Activated naive CD8-positive, alpha-beta T cell treated with anti-CD3 and anti-CD28 coated beads, Interleukin-2, amount 10 ng/mL, durations not matched to agents 7 days and 5 days (primary cell): ENCODE results near the gene RBPJL. TPM values are rescaled to one million over a fixed set of nuclear protein-coding genes. Genes with fewer than 3 reads are reported as not detected.
"Not testable (repeated sequence)": the region's sequence is repeated elsewhere in the genome, so short reads cannot be mapped to it uniquely, and the experiment has no call there.

ENCODE experiments used
- ATAC-seq: fragments of 150-1000 bp; cut with Tn5 transposase; one replicate; pipeline ENCODE4 v1.10.0; 2021; ENCODE audit warnings: low read depth, moderate library complexity
- POLR2A ChIA-PET: fragments of 350-600 bp; sonication (Branson Sonifier 250); formaldehyde crosslinking; loops from one replicate; lab custom pipeline; 2021; ENCODE audit warnings: antibody characterized with exemption; lab: Charles Lee
- DNase-seq: peaks from one replicate; pipeline ENCODE4 v3.0.0; 2021
- H3K27ac Mint-ChIP-seq: one replicate; pipeline ENCODE4 v1.8.0; 2022; ENCODE audit warnings: mild to moderate bottlenecking, mixed read lengths
- H3K27me3 Mint-ChIP-seq: one replicate; pipeline ENCODE4 v1.8.0; 2022; ENCODE audit warnings: mild to moderate bottlenecking, moderate library complexity, mixed read lengths
- H3K36me3 Mint-ChIP-seq: one replicate; pipeline ENCODE4 v1.8.0; 2021; ENCODE audit warnings: mild to moderate bottlenecking, mixed read lengths
- H3K4me1 Mint-ChIP-seq: one replicate; pipeline ENCODE4 v1.8.0; 2021; ENCODE audit warnings: mixed read lengths
- H3K4me3 Mint-ChIP-seq: one replicate; pipeline ENCODE4 v1.8.0; 2022; ENCODE audit warnings: mild to moderate bottlenecking, moderate library complexity, mixed read lengths
- H3K9me3 Mint-ChIP-seq: one replicate; pipeline ENCODE4 v1.8.0; 2021; ENCODE audit warnings: mixed read lengths
- total RNA-seq, 2 experiments: library from RNA; stranded (reverse); gene quantifications; one replicate each; pipeline ENCODE4 v1.2.3, GENCODE V29; 2021

RBPJL gene
- total RNA-seq, 2 experiments from 2014 or later: not detected

DNA sequence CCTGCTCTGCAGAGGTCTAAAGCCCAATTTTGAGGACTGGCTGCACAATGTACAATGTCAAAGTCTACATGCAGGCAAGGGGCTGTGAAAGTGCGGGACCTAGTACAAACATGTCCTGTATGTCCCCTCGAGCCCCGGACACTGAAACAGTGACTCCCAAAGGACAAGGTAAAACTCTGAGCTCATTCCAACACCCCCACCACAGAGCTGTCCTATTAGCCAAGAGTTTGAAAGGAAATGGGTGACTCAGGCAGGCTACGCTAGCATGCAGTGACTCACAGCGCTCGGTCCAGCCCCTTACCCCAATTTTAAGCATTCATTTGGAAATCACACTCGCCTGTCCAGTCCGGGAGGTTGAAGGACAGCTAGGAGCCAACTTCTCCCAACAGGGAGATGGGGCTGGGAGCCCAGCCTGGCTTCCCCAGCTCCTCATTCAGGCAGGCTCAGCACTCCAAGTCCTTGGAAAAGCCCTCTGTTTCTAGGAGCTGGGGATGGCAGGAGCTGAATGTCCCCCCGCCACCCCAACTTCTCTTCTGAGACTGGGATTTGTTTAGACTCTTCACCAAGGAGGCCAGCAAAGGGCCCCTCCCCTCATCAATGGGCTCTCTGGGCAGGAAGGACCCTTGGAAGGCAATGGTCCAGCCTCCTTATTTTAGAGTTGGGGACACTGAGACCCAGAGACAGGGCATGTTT lies 37.7 kb downstream of the RBPJL start:
- no peak for ATAC-seq
- H3K9me3 Mint-ChIP-seq: no peaks in the 10 kb centered on the region
- H3K27ac Mint-ChIP-seq: no peak overlapping the region
- H3K27me3 Mint-ChIP-seq: peaks cover 1% of the 10 kb centered on the region
- H3K36me3 Mint-ChIP-seq: no peaks in the 10 kb centered on the region
- H3K4me1 Mint-ChIP-seq: peaks cover 21% of the 10 kb centered on the region
- no peak overlapping the region for H3K4me3 Mint-ChIP-seq
- no peak for DNase-seq
- POLR2A ChIA-PET: no interaction called here

DNA sequence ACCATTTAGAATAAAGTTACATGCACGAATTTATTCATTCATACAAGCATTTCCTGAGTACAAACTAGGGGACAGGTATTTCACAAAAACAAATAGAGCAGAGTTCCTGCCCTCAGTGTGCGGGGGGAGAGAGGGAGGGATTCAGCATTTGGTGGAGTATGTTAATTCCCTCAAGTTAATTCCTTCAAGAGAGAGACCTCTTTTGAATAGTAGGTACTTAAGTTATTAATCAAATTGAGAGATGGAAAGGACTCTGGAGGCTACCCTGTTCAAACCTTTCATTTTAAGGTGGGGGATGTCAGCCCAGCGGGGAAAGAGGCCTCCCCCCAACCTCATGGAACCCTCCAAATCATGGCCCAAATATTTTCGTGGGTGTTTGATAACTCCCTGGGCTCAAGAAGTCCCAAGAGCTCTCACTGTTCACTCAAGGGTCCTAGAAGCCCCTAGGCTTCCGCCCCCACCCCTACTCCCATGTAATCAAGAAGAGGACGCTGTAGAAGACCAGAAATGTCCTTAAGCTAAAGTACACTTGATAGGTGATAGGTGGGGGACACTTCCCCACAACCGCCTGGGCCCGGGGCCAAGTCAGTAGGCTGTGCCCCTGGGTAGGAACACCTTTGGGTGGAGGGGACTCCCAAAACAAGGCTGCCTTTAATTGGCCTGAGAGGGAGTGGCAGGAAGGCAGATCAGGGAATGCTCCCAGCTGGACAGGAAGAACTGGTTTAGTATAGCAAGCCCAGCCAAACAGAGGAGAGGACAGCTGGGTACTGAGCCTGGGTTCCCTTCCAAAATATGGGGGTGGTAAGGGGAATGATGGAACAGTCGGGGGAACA lies 38.7 kb downstream of the RBPJL start:
- H3K27me3 Mint-ChIP-seq: peaks cover 1% of the 10 kb centered on the region
- H3K27ac Mint-ChIP-seq: no peak overlapping the region
- POLR2A ChIA-PET: no interaction called here

DNA sequence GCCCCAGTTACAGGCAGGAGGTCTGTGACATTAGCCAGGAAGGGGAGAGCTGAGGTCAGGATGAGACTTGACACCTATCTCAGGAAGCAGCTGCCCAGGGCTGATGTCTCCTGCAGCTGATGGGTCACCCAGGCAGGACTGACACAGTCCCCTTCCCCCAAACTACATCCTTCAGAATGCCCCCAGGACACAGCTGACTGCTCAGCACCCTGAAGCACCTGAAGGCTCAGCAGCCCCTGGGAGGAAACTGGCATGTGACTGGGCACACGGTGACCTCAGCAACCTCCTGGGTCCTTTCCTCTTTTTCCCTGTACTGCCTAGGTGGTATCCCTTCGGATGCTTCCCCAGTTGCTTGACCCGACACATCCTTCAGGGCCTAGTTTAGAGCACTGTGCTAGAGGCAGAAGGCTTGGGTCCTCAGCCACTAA lies 39.7 kb downstream of the RBPJL start:
- POLR2A ChIA-PET: interaction anchor here (3.2 kb wide), 1 partner anchor 16 kb away, joined by 14 read pairs; the partner anchor contains the start of gene SYS1
- Mint-ChIP-seq H3K27me3 (peaks cover 1% of the 10 kb centered on the region), H3K4me3 (peak overlapping the region; percentile 18), H3K4me1 (peaks cover 21% of the 10 kb centered on the region), H3K27ac (no peak overlapping the region), H3K9me3 (no peaks in the 10 kb centered on the region), H3K36me3 (no peaks in the 10 kb centered on the region)
- DNase-seq (no peak), ATAC-seq (no peak)

More for the DNA sequence above, 38.7 kb downstream of the RBPJL start:
- Mint-ChIP-seq H3K36me3 (no peaks in the 10 kb centered on the region), H3K4me1 (peaks cover 21% of the 10 kb centered on the region), H3K4me3 (no peak overlapping the region), H3K9me3 (no peaks in the 10 kb centered on the region)
- no peak for ATAC-seq
- DNase-seq: no peak

DNA sequence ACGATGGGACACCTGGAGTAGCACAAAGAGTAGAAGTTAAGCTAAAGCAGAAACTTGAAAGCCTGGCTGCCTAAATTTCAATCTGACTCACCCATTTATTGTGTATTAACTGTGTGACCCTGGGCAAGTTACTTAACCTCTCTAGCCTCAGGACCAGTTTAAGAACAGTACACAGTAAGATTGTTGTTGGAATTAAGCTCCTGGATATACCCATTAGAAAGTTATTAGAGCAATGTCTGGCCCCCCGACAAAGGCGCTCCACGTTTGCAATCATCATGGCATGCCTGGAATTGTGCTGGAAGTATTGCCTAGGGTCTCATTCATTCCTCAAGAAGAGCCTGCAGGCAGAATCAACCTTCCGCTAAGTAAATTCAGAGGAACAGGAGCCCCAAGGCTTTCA lies 40.2 kb downstream of the RBPJL start:
- H3K4me1 Mint-ChIP-seq: peaks cover 21% of the 10 kb centered on the region
- peaks cover 1% of the 10 kb centered on the region for H3K27me3 Mint-ChIP-seq
- POLR2A ChIA-PET: interaction anchor here (3.2 kb wide), 1 partner anchor 16 kb away, joined by 14 read pairs; the partner anchor contains the start of gene SYS1
- DNase-seq: no peak
- no peaks in the 10 kb centered on the region for H3K36me3 Mint-ChIP-seq
- no peak overlapping the region for H3K27ac Mint-ChIP-seq
- H3K4me3 Mint-ChIP-seq: peak overlapping the region; percentile 81
- no peaks in the 10 kb centered on the region for H3K9me3 Mint-ChIP-seq
- ATAC-seq: no peak

DNA sequence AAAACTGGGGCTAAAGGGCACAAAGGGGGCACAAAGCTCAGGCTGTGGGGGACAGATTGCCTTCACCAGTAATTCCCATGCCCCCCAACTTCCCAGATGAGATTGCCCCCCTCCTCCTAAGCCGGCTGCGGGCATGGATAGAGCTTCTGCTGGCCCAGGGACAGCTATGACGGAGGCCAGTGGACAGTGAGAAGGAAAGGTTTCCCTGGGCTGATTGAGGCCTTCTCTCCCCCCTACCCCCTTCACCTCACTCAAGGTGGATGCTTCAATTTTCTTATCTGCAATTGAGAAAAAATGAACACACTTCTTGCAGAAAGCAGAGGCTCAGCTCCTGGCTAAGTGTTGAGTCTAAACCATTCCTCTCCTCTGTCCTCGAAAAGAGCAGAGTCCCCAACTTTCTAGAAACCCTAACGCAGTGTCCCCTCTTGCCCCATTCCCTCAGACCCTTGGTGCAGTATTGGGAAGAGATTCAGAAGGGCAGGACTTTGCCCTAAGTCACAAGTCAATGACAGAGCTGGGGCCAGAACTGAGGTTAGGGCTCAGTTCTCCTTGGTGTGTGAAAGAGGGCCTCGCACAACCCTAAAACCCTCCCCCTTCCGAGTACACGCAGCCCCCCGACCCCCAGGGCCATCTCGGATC lies 40.8 kb downstream of the RBPJL start:
- H3K27ac Mint-ChIP-seq: peak overlapping the region; percentile 54
- H3K27me3 Mint-ChIP-seq: peaks cover 1% of the 10 kb centered on the region
- peak overlapping the region; percentile 81 for H3K4me3 Mint-ChIP-seq
- no peaks in the 10 kb centered on the region for H3K36me3 Mint-ChIP-seq
- DNase-seq (no peak), ATAC-seq (no peak)
- POLR2A ChIA-PET: interaction anchor here (1.0 to 3.2 kb wide), 4 partner anchors 15 to 89 kb away, joined by 4 to 14 read pairs (median 4); partner anchors contain the start of gene SYS1
- H3K9me3 Mint-ChIP-seq: no peaks in the 10 kb centered on the region
- peaks cover 21% of the 10 kb centered on the region for H3K4me1 Mint-ChIP-seq

DNA sequence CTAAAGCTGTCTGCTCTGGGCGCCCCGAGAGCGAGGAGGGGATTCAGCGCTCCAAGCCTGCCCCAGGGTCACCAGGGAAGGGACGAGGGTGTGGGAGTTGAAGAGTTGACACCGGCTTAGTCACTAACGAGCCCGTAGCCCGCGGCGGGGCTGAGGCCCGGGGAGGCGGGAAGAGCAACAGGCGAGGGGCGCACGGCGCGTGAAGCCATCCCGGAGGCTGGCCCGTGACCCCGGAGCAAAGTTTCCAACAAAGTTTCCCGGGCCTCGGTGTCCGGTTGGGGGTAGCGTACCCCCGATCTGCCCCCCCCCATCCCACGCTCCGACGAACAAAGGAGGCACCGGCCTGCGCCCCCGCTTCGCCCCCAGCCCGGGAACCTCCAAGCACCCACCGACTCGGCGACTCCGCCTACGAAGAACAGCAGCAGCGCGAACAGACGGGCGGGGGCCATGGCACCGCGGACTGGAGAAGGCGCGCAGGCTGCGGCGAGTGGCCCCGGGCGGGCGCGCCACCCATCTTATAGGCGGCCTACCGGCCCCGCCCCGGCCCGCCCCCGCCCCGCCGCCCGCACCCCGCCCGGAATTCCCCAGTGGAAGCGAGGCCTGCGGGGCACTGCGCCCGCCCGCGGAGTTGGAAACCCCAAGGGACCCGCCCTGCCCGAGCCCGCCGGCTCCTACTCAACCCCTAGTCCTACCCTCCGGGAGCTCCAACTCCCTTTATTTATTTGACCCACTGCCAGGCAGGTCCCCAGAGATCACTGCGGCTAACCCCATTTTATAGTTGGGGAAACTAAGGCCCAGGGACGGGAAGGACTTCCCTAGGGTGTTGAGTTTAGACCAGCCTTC lies 41.5 kb downstream of the RBPJL start, which contains the start of gene SDC4:
Gene SDC4 (minus strand): TSS at position 489 of the 843 bp plus-strand sequence. CDS start 40 bp downstream, at position 449.
- Mint-ChIP-seq H3K4me3 (peak within 1 kb of the TSS; percentile 81), H3K36me3 (no peaks in the 10 kb centered on the region), H3K4me1 (peaks cover 22% of the 10 kb centered on the region), H3K27me3 (peaks cover 1% of the 10 kb centered on the region), H3K9me3 (no peaks in the 10 kb centered on the region), H3K27ac (peak within 1 kb of the TSS; percentile 64)
- peak; percentile 67 for DNase-seq
- peak; percentile 78 for ATAC-seq
- POLR2A ChIA-PET: interaction anchor here (1.0 to 3.2 kb wide), 6 partner anchors 9 to 89 kb away, joined by 3 to 14 read pairs (median 4); partner anchors contain the start of gene SYS1

GRCh38 chr20:45350217-45350616 lies 43.6 kb downstream of the RBPJL start:
- H3K4me3 Mint-ChIP-seq: no peak overlapping the region
- DNase-seq (no peak), ATAC-seq (no peak)
- peaks cover 39% of the 10 kb centered on the region for H3K4me1 Mint-ChIP-seq
- H3K27ac Mint-ChIP-seq: no peak overlapping the region
- peaks cover 1% of the 10 kb centered on the region for H3K27me3 Mint-ChIP-seq
- no peaks in the 10 kb centered on the region for H3K9me3 Mint-ChIP-seq
- H3K36me3 Mint-ChIP-seq: no peaks in the 10 kb centered on the region
- POLR2A ChIA-PET: no interaction called here

DNA sequence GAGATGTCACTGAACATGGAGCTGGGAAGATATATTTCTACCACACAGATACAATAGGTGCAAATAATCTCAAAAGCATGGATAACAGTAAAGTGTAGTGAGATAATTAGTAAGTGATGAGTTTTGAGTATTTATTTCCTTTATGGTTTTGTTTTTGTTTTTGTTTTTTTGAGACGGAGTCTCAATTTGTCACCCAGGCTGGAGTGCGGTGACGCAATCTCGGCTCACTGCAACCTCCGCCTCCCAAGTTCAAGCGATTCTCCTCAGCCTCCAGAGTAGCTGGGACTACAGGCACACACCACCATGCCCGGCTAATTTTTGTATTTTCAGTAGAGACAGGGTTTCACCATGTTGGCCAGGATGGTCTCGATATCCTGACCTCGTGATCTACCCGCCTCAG lies 44.2 kb downstream of the RBPJL start:
- H3K27ac Mint-ChIP-seq, H3K4me3 Mint-ChIP-seq, H3K36me3 Mint-ChIP-seq, ATAC-seq, H3K9me3 Mint-ChIP-seq, POLR2A ChIA-PET, DNase-seq, H3K27me3 Mint-ChIP-seq: not testable (repeated sequence)
- H3K4me1 Mint-ChIP-seq: peaks cover 41% of the 10 kb centered on the region

- ATAC-seq (no peak), DNase-seq (no peak)
- H3K4me1 Mint-ChIP-seq: peaks cover 39% of the 10 kb centered on the region
- no peaks in the 10 kb centered on the region for H3K27me3 Mint-ChIP-seq
- H3K4me3 Mint-ChIP-seq: no peak overlapping the region
- no peaks in the 10 kb centered on the region for H3K36me3 Mint-ChIP-seq
- no peak overlapping the region for H3K27ac Mint-ChIP-seq
- POLR2A ChIA-PET: interaction anchor here (1.2 kb wide), 1 partner anchor 10 kb away, joined by 3 read pairs; the partner anchor contains the start of gene SYS1
- H3K9me3 Mint-ChIP-seq: no peaks in the 10 kb centered on the region
Observed at GRCh38 chr20:45352729-45353128, 46.1 kb downstream of the RBPJL start.

GRCh38 chr20:45353746-45354145 lies 47.1 kb downstream of the RBPJL start:
- H3K4me3 Mint-ChIP-seq: no peak overlapping the region

DNA sequence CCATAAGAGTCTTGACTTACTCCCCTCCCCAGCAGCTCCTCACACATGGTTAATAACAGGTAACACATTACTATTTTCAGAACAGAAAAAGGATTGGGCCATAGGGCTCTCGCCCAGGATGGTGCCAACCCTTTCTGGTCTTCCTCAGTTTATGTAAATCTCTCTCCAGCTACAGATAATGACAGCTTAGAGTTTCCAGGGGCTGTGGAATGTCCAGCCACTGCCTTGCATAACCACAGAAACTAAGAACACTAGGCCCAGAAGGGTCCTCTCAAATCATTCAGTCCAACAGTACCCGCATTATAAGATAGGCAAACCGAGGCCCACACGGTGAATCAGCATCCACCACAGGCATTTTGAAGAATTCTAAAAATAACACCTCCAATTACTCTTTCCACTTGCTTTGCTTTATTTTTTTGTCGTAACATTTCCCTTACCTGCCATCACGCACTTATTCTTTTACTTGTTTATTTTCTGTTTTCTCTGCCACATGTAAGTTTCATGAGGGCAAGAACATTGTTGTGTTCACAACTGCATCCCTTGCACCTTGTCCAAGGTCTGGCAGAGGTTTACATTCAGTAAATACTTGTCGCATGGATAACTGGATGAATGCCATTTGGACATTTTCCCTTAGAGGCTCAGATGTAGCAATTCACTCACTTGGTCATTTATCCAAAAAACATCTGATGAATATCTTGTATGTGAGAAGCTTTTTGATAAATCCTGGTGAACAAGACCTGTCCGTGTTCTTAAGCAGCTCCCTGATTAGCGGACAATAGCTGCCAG lies 48.0 kb downstream of the RBPJL start:
- Mint-ChIP-seq H3K27me3 (no peaks in the 10 kb centered on the region), H3K27ac (no peak overlapping the region), H3K9me3 (no peaks in the 10 kb centered on the region), H3K4me1 (peaks cover 48% of the 10 kb centered on the region), H3K36me3 (no peaks in the 10 kb centered on the region), H3K4me3 (no peak overlapping the region)
- ATAC-seq (no peak), DNase-seq (no peak)
- POLR2A ChIA-PET: no interaction called here

More at GRCh38 chr20:45353746-45354145, 47.1 kb downstream of the RBPJL start:
- Mint-ChIP-seq H3K4me1 (peaks cover 47% of the 10 kb centered on the region), H3K36me3 (no peaks in the 10 kb centered on the region), H3K9me3 (no peaks in the 10 kb centered on the region), H3K27ac (no peak overlapping the region), H3K27me3 (no peaks in the 10 kb centered on the region)
- POLR2A ChIA-PET: interaction anchor here (1.2 kb wide), 1 partner anchor 9 kb away, joined by 3 read pairs; the partner anchor contains the start of gene SYS1
- DNase-seq: no peak
- no peak for ATAC-seq
